LNCAP (cell line): ENCODE results near the gene KRT1.

Experiments used
- TF ChIP-seq, protein P1 (sequence below): fragments of 450-650 bp; IDR thresholded peaks from 2 replicates; pipeline ENCODE4 v1.5.1; 2017; ENCODE audit warnings: mild to moderate bottlenecking

KRT1 gene

DNA sequence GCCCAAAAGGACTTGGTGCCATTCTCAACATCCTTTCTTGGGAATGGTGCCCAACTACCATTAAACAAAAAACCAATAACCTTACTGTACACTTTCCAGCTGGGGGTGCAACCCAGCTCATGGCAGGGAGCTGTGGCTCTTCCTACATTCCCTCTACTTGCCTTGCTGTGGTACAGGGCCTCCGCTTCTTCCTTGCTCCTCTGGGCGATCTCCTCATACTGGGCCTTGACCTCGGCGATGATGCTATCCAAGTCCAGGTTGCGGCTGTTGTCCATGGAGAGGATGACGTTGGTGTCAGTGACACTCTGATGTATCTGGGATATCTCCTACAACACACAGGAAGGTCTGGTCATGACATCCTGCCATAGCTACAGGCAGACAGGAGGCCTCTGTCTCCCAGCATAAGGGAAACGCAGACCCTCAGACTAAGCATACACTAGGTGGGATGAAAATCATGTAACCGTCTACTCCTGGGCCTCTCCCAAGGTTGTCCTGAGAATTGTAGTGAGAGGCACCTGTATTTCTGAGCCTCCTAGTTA is 32.1 kb downstream of the KRT1 start:
- TF ChIP-seq, protein P1, sequence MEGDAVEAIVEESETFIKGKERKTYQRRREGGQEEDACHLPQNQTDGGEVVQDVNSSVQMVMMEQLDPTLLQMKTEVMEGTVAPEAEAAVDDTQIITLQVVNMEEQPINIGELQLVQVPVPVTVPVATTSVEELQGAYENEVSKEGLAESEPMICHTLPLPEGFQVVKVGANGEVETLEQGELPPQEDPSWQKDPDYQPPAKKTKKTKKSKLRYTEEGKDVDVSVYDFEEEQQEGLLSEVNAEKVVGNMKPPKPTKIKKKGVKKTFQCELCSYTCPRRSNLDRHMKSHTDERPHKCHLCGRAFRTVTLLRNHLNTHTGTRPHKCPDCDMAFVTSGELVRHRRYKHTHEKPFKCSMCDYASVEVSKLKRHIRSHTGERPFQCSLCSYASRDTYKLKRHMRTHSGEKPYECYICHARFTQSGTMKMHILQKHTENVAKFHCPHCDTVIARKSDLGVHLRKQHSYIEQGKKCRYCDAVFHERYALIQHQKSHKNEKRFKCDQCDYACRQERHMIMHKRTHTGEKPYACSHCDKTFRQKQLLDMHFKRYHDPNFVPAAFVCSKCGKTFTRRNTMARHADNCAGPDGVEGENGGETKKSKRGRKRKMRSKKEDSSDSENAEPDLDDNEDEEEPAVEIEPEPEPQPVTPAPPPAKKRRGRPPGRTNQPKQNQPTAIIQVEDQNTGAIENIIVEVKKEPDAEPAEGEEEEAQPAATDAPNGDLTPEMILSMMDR, result no peak

DNA sequence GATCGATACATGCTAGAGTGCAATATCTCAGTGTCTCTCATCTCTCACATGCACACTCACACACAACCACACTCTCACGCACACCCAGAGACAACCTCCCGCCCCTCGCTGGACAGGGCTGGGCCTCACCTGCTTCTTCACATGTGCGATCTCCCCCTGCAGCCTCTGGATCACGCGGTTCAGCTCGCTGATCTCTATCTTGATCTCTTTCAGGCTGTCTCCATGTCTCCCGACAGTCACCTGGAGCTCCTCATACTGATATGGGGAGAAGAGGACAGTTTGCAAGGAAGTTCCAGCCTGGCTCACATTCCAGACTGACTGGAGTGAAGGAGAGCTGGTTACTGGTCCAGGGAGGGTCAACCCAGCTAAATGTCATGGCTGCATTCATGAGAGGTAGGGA is 32.6 kb downstream of the KRT1 start:
- TF ChIP-seq, protein P1, result no peak

DNA sequence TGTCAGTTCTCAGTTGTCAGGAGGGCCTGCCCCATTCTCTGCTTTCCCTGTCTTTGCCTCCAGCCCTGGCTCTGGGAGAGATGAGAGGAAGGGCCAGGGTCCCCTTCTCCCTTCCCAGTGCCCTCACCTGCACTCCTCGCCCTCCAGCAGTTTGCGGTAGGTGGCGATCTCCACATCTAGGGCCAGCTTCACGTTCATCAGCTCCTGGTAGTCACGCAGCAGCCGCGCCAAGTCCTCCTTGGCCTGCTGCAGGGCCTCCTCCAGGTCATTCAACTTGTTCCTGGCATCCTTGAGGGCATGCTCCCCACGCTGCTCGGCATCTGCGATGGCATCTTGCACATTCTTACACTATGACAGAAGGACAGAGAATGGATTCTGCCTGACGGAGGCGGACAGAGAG is 33.6 kb downstream of the KRT1 start:
- TF ChIP-seq, protein P1, result no peak

DNA sequence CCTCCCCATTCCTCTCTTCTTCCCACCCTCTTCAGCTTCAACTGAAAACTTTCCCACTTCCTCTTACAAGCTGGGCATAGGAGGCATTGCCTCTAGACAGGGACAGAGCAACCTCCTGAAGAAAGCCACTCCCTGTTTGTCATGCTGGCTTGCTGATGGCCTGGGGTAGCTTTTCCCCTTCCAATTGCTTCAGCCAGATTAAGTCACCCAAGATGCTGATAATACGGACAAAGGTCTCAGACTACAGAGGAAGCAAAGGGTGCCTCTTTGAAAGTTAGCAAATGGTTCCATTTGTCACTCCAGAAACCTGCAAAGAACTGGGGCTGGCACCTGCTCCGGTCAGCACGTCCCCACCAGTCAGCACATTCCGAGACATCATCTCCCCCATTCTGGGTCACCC is 34.2 kb downstream of the KRT1 start:
- TF ChIP-seq, protein P1, result no peak

DNA sequence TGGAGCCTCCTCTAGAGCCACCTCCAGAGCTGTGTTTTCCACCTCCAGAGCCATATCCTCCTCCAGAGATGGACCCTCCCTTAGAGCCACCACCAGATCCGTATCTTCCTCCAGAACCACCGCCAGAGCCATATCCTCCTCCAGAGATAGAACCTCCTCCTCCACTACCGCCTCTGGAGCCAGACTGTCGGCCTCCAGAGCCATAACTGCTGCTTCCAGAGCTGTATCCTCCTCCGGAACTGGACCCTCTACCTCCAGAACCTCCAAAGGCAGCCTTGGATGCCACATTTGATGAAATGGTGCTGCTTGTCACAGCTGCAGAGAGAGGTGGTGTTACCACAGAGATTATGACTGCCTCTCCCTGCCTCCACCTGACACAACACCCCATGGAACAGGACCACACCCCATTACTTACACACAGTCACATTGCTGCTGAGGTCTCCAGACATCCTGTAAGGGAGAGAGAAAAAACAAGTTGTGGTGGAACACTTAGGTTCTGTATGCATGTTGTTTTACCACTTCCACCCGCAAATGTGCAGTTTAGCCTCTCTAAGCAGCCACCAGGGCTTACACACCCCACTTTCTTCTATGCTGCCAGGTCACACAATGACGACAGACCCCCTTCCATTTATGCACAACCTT is 35.0 kb downstream of the KRT1 start:
- TF ChIP-seq, protein P1, result no peak

DNA sequence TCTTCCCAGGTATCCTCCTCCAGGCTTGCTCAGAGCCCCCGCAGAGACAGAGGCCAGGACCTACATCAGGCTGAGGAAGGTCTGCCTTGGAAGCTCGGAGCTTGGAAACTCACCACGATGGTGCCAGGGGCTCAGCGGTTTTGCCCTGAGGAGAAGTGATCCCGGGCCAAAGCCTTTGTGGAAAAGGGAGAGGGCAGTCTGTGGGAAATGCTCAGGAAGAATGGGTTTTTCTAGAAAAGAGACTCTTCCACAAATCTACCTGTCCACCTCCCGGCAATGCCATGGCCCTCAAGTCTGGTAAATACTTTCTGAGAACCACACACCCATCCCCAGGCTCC is 36.2 kb downstream of the KRT1 start:
- TF ChIP-seq, protein P1, result no peak

DNA sequence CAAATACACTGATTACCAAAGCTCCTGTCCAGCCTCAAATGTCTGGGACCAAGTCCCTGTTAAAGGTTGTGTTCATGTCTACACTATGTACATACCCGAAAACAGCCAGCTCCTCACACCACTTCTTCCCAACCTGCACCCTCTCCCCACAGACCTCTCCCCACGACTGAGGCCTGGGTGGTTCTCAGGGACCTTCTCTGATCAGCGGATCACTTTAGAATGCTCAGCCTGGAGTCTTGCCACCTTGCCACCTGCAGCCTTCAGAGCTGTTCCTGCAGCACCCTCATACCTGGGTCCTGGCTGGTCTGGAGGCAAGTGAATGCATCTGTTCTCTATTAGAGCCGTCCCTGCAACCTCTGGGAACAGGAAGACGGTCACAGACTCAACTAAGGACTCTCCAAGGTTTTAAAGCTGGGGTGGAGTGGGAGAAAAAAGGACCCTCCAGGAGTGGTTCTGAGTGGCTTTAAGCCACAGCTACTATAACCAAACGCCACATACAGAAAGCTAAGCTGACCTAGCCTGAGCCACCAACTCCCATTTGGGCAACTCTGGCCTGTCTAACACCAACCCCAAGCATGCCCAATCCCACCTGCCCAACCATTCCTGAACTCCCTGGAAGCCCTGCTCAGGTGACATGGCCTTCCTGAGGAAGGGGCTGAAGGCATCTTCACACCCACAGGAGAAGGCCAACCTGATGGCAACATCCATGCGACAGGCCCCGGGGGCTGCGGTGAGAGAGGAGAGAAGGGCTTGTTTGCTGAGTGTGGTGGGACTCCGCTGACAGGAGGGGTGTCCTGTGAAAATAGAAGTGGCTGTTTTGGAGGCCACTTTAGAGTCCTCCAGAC is 36.8 kb downstream of the KRT1 start:
- TF ChIP-seq, protein P1, result no peak
